Activated CD4-positive, alpha-beta T cell treated with anti-CD3 and anti-CD28 coated beads for 48 hours (primary cell): Measurements from ENCODE around the gene INTS7.
"Not testable (repeated sequence)": the region's sequence is repeated elsewhere in the genome, so short reads cannot be mapped to it uniquely, and the experiment has no call there.

Source experiments
- DNase-seq: peaks from one replicate; pipeline ENCODE4 v3.0.0-alpha.2; 2020

Gene INTS7

GRCh38 chr1:211973541-211973940 lies 61.8 kb downstream of the INTS7 start:
- no peak for DNase-seq

GRCh38 chr1:211968200-211968834 lies 67.0 kb downstream of the INTS7 start:
- DNase-seq, result no peak

- DNase-seq, result no peak
These were observed 67.7 kb downstream of the INTS7 start for GRCh38 chr1:211967704-211968103.

- DNase-seq, result no peak
These were observed 70.1 kb downstream of the INTS7 start for GRCh38 chr1:211965108-211965805.

GRCh38 chr1:211959680-211960079 lies 75.7 kb downstream of the INTS7 start:
- DNase-seq, result no peak

- DNase-seq, result no peak
These were observed 76.1 kb downstream of the INTS7 start for GRCh38 chr1:211959221-211959620.

- not testable (repeated sequence) for DNase-seq
These were observed 81.3 kb downstream of the INTS7 start for GRCh38 chr1:211954028-211954427.

- DNase-seq, result not testable (repeated sequence)
These were observed 81.8 kb downstream of the INTS7 start for GRCh38 chr1:211953543-211953942.

- DNase-seq, result no peak
These were observed 83.1 kb downstream of the INTS7 start for GRCh38 chr1:211952299-211952698.

- DNase-seq, result no peak
These were observed 83.5 kb downstream of the INTS7 start for GRCh38 chr1:211951856-211952255.

- DNase-seq, result no peak
These were observed 87.0 kb downstream of the INTS7 start for GRCh38 chr1:211948377-211948776.

GRCh38 chr1:211947396-211948295 lies 87.7 kb downstream of the INTS7 start:
- DNase-seq, result no peak

GRCh38 chr1:211944733-211945500 lies 90.4 kb downstream of the INTS7 start:
- no peak for DNase-seq

GRCh38 chr1:211942583-211942982 lies 92.8 kb downstream of the INTS7 start:
- DNase-seq, result no peak

- DNase-seq, result peak; percentile 73
These were observed 95.4 kb downstream of the INTS7 start for GRCh38 chr1:211939876-211940468.

GRCh38 chr1:211938561-211938997 lies 96.8 kb downstream of the INTS7 start:
- no peak for DNase-seq

- DNase-seq, result not testable (repeated sequence)
These were observed 97.9 kb downstream of the INTS7 start for GRCh38 chr1:211937422-211937821.

- peak; percentile 86 for DNase-seq
These were observed 99.8 kb downstream of the INTS7 start for GRCh38 chr1:211935448-211935970.

- DNase-seq, result no peak
These were observed 101.2 kb downstream of the INTS7 start for GRCh38 chr1:211933946-211934714.

GRCh38 chr1:211932933-211933254 lies 102.5 kb downstream of the INTS7 start:
- no peak for DNase-seq

GRCh38 chr1:211932231-211932932 lies 103.0 kb downstream of the INTS7 start:
- no peak for DNase-seq
